ENCODE measurements around the gene OPN4.

- TF ChIP-seq CTCF (conservative IDR thresholded peaks at IDR 0.05 in 1 of 2, IDR thresholded peaks at IDR 0.05 in 1 of 2; ENCODE audit: extremely low read depth in 1 of 2, insufficient read depth in 1 of 2, low read depth in 1 of 2, low read length in 2 of 2) (no peak), EZH2 (IDR thresholded peaks at IDR 0.05; ENCODE audit: borderline replicate concordance, low read length) (no peak)
These were observed 1.2 kb downstream of the OPN4 start for GRCh38 chr10:86655596-86655995.
